C4-2B (cell line): Measurements from ENCODE around the gene HPCAL1.

Source experiments
- H3K27ac ChIP-seq: fragments of 450-650 bp; 2 replicates; pipeline ENCODE4 v1.5.1; 2017
- CTCF ChIP-seq: fragments of 450-650 bp; conservative IDR thresholded peaks from 2 replicates; pipeline ENCODE4 v1.5.1; 2017; ENCODE audit warnings: mild to moderate bottlenecking
- ZFX ChIP-seq: fragments of 450-650 bp; IDR thresholded peaks from 2 replicates; pipeline ENCODE4 v1.6.1; 2017

The HPCAL1 gene

GRCh38 chr2:10307561-10308156 is 5.0 kb downstream of the HPCAL1 start:
- no peak for TF ChIP-seq CTCF
- TF ChIP-seq ZFX: no peak
- no peak overlapping the region for H3K27ac ChIP-seq

GRCh38 chr2:10308866-10309265 is 6.2 kb downstream of the HPCAL1 start:
- H3K27ac ChIP-seq: no peak overlapping the region
- TF ChIP-seq ZFX (no peak), CTCF (no peak)

- no peak overlapping the region for H3K27ac ChIP-seq
- TF ChIP-seq CTCF (no peak), ZFX (no peak)
These were observed 6.6 kb downstream of the HPCAL1 start for GRCh38 chr2:10309286-10309685.

GRCh38 chr2:10310309-10310888 is 7.7 kb downstream of the HPCAL1 start:
- H3K27ac ChIP-seq: no peak overlapping the region
- TF ChIP-seq ZFX (no peak), CTCF (no peak)

- H3K27ac ChIP-seq: no peak overlapping the region
- no peak for TF ChIP-seq CTCF
- TF ChIP-seq ZFX: no peak
These were observed 9.0 kb downstream of the HPCAL1 start for GRCh38 chr2:10311736-10312135.

GRCh38 chr2:10312437-10312957 is 9.8 kb downstream of the HPCAL1 start:
- no peak overlapping the region for H3K27ac ChIP-seq
- TF ChIP-seq CTCF: no peak
- TF ChIP-seq ZFX: no peak

- H3K27ac ChIP-seq: no peak overlapping the region
- TF ChIP-seq CTCF: no peak
- no peak for TF ChIP-seq ZFX
These were observed 13.6 kb downstream of the HPCAL1 start for GRCh38 chr2:10316336-10316735.
